ENCODE results near the gene LYPLA2. TPM values are rescaled to one million over a fixed set of nuclear protein-coding genes. Genes with fewer than 3 reads are reported as not detected.

LYPLA2 gene
- 100 to 1,000 TPM in 2 of 4 donors, 10 to 100 TPM in 2; 82.9 to 137 (median 99.1) TPM for polyA plus RNA-seq
- long read RNA-seq, donor 1: 0 reads
- long read RNA-seq, donor 2, transcript LYPLA2-205 (10 exons, 1,810 nt): major isoform, 16 of 17 reads
- long read RNA-seq, donor 2, partial matches to known transcripts: 0 of 17 reads
- long read RNA-seq, donor 2, other reads (novel, unspliced or antisense): 0 of 17 reads
- long read RNA-seq, donor 3, transcript LYPLA2-205 (10 exons, 1,810 nt): major isoform, 25 of 27 reads
- long read RNA-seq, donor 3, partial matches to known transcripts: 0 of 27 reads
- long read RNA-seq, donor 3, other reads (novel, unspliced or antisense): 0 of 27 reads
- long read RNA-seq, donor 4, partial matches to known transcripts: 0 of 1 reads
- long read RNA-seq, donor 4, other reads (novel, unspliced or antisense): 0 of 1 reads
- long read RNA-seq, donor 5, transcript LYPLA2-205 (10 exons, 1,810 nt): major isoform, 15 of 16 reads
- long read RNA-seq, donor 5, partial matches to known transcripts: 0 of 16 reads
- long read RNA-seq, donor 5, other reads (novel, unspliced or antisense): 0 of 16 reads
- long read RNA-seq, donor 6, transcript LYPLA2-205 (10 exons, 1,810 nt): major isoform, 30 of 33 reads
- long read RNA-seq, donor 6, partial matches to known transcripts: 0 of 33 reads
- long read RNA-seq, donor 6, other reads (novel, unspliced or antisense): 0 of 33 reads
- long read RNA-seq, donor 7: 0 reads
- long read RNA-seq, donor 8, transcript LYPLA2-205 (10 exons, 1,810 nt): major isoform, 7 of 7 reads
- long read RNA-seq, donor 8, partial matches to known transcripts: 0 of 7 reads
- long read RNA-seq, donor 8, other reads (novel, unspliced or antisense): 0 of 7 reads
- long read RNA-seq, donor 9, transcript LYPLA2-205 (10 exons, 1,810 nt): major isoform, 6 of 7 reads
- long read RNA-seq, donor 9, partial matches to known transcripts: 0 of 7 reads
- long read RNA-seq, donor 9, other reads (novel, unspliced or antisense): 0 of 7 reads
- long read RNA-seq, donor 10, transcript LYPLA2-205 (10 exons, 1,810 nt): major isoform, 14 of 15 reads
- long read RNA-seq, donor 10, partial matches to known transcripts: 0 of 15 reads
- long read RNA-seq, donor 10, other reads (novel, unspliced or antisense): 0 of 15 reads

DNA sequence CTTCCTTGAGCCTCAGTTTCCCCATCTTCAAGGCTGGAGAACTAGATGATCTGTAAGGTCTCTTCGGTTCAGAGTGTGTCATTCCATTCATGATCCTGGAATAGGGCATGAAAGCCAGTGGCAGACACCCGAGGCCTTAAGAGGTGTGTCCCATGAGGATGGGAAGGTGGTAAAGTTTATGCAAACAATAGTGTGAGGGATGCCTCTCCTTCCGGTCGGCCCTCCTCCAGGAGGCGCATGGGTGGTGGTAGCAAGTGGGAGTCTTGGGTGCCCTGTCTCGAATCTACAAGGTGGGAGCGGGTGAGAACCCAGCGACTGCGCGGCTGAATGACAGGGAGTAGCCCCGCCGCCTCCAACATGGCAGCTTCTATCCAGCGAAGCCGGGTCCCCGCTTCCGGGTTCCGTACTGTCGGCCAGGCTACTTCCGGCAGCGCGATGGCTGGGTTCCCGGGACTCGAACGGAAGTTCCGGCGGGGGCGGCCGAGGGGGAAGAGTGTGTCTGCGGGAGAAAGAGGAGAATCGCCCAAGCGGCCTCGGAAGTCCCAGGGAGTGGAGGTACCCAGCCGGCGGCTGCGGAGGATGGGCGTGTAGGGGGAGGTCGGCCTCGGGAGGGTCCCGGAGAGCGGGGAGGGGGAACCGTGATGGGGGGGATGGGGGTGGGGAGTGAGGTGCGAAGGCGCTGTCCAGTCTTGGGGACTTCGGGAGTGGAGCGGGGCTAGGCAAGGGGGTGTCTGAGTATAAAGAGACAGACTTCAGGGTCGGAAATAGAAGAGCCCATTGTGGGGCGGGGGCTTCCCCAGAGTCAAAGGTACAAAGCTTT is at the start of gene LYPLA2:
TSS of gene LYPLA2 (plus strand) at position 450 of the 820 bp plus-strand sequence. CDS start 1,538 bp downstream, outside the sequence.
- H3K36me3 ChIP-seq (ENCODE audit: control insufficient read depth in 3 of 3, insufficient read depth in 2 of 3, low read depth in 1 of 3, low read length in 3 of 3): peaks cover 10 to 52% (median 16%) of the 10 kb centered on the region in 3 donors
- no peaks in the 10 kb centered on the region for H3K9me3 ChIP-seq (ENCODE audit: control insufficient read depth in 2 of 2, insufficient read depth in 1 of 2, low read depth in 1 of 2, low read length in 1 of 2)
- FAIRE-seq: no peak
- H3K27me3 ChIP-seq (ENCODE audit: control insufficient read depth in 3 of 3, insufficient read depth in 3 of 3, low read length in 3 of 3): no peaks in the 10 kb centered on the region
- peak; percentile 89 to 94 for DNase-seq
- peak within 1 kb of the TSS; percentile 79 to 89 (median 85) for H3K4me3 ChIP-seq (ENCODE audit: low read depth in 1 of 3, low read length in 3 of 3)
- WGBS, 3 donors: 1% methylated on average over 47 of the region's 47 CpGs
- H3K27ac ChIP-seq (ENCODE audit: low read depth in 1 of 3, low read length in 2 of 3): peak within 1 kb of the TSS; percentile 58 to 87 (median 62)
- peaks cover 4 to 33% (median 4%) of the 10 kb centered on the region in 3 donors for H3K4me1 ChIP-seq (ENCODE audit: control insufficient read depth in 3 of 3, insufficient read depth in 2 of 3, low read depth in 1 of 3, low read length in 2 of 3)

DNA sequence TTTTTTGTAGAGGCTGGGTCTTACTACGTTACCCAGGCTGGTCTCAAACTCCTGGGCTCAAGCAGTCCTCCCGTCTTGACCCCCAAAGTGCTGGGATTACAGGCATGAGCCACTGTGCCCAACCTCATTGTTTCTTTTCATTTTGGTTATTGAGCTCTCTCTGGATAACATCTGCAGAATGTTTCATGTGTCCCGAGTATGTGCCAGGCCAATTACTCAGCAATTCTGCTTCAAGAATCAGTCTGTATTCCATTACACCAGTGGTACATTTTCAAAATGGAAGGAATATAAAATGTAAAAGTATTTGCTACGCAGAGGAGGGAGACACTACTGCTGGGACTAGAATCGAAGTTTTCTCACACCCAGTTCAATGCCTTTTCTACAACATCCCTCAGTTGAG is 49.3 kb upstream of the LYPLA2 start:
- DNase-seq: no peak
- H3K27ac ChIP-seq (ENCODE audit: low read depth in 1 of 3, low read length in 2 of 3): no peak overlapping the region
- FAIRE-seq: no peak
- no peaks in the 10 kb centered on the region for H3K27me3 ChIP-seq (ENCODE audit: control insufficient read depth in 3 of 3, insufficient read depth in 3 of 3, low read length in 3 of 3)
- 88 to 89% (median 89%) methylated on average over 5 of the region's 5 CpGs for WGBS, 3 donors
- H3K4me1 ChIP-seq (ENCODE audit: control insufficient read depth in 3 of 3, insufficient read depth in 2 of 3, low read depth in 1 of 3, low read length in 2 of 3): peaks cover 0 to 13% (median 4%) of the 10 kb centered on the region in 3 donors
- peaks cover 0 to 9% (median 0%) of the 10 kb centered on the region in 3 donors for H3K36me3 ChIP-seq (ENCODE audit: control insufficient read depth in 3 of 3, insufficient read depth in 2 of 3, low read depth in 1 of 3, low read length in 3 of 3)
- H3K4me3 ChIP-seq (ENCODE audit: low read depth in 1 of 3, low read length in 3 of 3): no peak overlapping the region
- H3K9me3 ChIP-seq (ENCODE audit: control insufficient read depth in 2 of 2, insufficient read depth in 1 of 2, low read depth in 1 of 2, low read length in 1 of 2): no peaks in the 10 kb centered on the region

DNA sequence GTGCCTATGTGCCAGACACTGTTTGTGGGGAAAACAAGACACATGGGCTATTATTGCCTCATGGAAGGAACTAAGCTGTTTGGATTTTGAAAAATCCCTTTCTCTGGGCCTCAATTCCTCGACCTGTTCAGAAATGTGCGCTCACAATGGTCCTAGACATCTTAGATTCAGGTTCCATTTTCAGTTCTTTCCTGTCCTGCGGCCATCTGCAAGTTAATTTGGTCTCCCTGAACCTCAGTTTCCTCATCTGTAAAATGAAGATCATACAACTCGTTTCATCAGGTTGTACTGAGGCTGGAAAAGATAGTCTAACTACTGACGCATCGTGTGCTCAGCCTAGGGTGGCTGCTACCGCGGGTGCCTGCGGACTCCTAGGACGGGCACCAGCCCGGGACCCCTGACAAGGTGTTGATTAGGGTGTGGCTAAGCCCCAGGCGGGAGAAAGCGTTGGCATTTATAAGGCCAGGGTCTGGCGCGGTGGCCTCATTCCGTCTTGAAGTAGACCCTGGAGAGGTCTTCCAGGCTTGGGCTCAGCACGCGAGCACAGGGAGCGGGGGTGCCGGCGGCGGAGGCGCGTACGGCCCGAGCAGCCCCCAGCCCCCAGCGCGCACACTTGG is 48.2 kb upstream of the LYPLA2 start:
- H3K36me3 ChIP-seq (ENCODE audit: control insufficient read depth in 3 of 3, insufficient read depth in 2 of 3, low read depth in 1 of 3, low read length in 3 of 3): peaks cover 0 to 9% (median 0%) of the 10 kb centered on the region in 3 donors
- peak overlapping the region; percentile 77 to 95 (median 85) for H3K4me3 ChIP-seq (ENCODE audit: low read depth in 1 of 3, low read length in 3 of 3)
- DNase-seq (no peak), FAIRE-seq (no peak)
- WGBS, 3 donors: 4 to 7% (median 5%) methylated on average over 26 to 28 of the region's 28 CpGs
- no peaks in the 10 kb centered on the region for H3K9me3 ChIP-seq (ENCODE audit: control insufficient read depth in 2 of 2, insufficient read depth in 1 of 2, low read depth in 1 of 2, low read length in 1 of 2)
- peak overlapping the region; percentile 69 to 94 (median 93) for H3K27ac ChIP-seq (ENCODE audit: low read depth in 1 of 3, low read length in 2 of 3)
- H3K27me3 ChIP-seq (ENCODE audit: control insufficient read depth in 3 of 3, insufficient read depth in 3 of 3, low read length in 3 of 3): no peaks in the 10 kb centered on the region
- H3K4me1 ChIP-seq (ENCODE audit: control insufficient read depth in 3 of 3, insufficient read depth in 2 of 3, low read depth in 1 of 3, low read length in 2 of 3): peaks cover 0 to 13% (median 4%) of the 10 kb centered on the region in 3 donors

DNA sequence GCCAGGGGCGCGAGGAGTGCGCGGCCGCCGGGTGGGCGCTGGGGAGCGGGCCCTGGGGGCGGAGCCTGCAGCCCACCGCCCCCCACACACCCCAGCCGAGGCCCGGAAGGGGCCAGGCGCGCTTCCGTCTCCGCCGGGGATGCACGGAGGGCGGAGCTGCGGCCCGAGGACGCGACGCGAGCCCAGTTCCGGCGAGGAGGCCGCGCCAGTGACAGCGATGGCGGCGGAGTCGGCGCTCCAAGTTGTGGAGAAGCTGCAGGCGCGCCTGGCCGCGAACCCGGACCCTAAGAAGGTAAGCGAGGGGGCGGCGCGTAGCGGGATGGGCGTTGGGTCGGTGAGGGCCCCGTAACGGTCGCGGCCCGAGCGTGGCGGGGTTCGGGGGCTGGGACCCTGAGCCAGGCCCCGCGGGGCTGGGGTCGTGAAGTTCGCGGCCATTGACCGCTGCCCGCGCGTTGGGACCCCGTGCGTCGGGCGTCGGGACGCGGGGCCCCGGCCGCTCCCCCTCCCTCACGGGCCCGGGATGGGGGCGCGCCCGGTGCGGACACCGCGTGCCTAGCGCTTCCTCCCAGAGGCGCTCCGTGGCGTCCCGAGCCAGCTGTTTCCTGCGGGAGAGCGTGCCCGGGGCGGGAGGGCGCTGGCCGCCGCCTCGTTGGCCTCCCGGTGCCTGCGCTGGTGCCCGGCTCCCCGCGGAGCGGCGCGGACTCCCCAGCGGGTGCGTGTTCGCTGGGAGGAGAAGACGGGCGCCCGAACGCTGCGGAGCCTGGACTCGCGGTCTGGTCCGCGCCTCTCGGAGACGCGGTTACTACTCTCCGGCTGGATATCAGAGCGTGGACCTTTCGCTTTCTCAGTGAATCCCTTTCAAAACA is 47.4 kb upstream of the LYPLA2 start, which contains the start of gene ELOA:
TSS of gene ELOA (plus strand) at position 185 of the 866 bp plus-strand sequence. CDS start at position 218, 33 bp downstream.
- H3K9me3 ChIP-seq (ENCODE audit: control insufficient read depth in 2 of 2, insufficient read depth in 1 of 2, low read depth in 1 of 2, low read length in 1 of 2): no peaks in the 10 kb centered on the region
- WGBS, 3 donors: 0 to 1% (median 0%) methylated on average over 65 to 119 of the region's 119 CpGs
- H3K4me1 ChIP-seq (ENCODE audit: control insufficient read depth in 3 of 3, insufficient read depth in 2 of 3, low read depth in 1 of 3, low read length in 2 of 3): peaks cover 0 to 13% (median 4%) of the 10 kb centered on the region in 3 donors
- H3K27ac ChIP-seq (ENCODE audit: low read depth in 1 of 3, low read length in 2 of 3): peak within 1 kb of the TSS; percentile 84 to 94 (median 93)
- peak within 1 kb of the TSS; percentile 77 to 95 (median 85) for H3K4me3 ChIP-seq (ENCODE audit: low read depth in 1 of 3, low read length in 3 of 3)
- H3K36me3 ChIP-seq (ENCODE audit: control insufficient read depth in 3 of 3, insufficient read depth in 2 of 3, low read depth in 1 of 3, low read length in 3 of 3): peaks cover 0 to 9% (median 0%) of the 10 kb centered on the region in 3 donors
- no peaks in the 10 kb centered on the region for H3K27me3 ChIP-seq (ENCODE audit: control insufficient read depth in 3 of 3, insufficient read depth in 3 of 3, low read length in 3 of 3)
- DNase-seq (peak; percentile 73 to 90), FAIRE-seq (no peak)

DNA sequence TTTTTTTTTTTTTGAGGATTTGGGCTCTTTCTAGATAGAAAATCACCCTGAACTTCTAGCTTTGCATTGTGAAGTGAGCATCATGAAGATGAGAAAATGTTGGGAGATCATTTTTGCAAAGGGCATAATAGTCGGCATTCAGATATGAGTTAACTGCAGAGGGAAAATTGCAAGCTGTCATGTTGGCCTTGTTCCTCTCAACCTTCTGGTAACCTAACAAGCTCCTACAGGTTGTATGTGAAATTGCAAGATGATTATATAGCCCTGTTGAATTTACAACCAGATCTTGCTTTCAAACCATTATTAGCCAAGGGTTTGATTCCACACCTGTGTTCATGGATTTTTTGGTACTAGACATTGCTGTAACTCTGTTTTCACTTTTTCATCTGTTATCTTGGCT is 45.4 kb upstream of the LYPLA2 start:
- H3K27ac ChIP-seq (ENCODE audit: low read depth in 1 of 3, low read length in 2 of 3): no peak overlapping the region
- no peak overlapping the region for H3K4me3 ChIP-seq (ENCODE audit: low read depth in 1 of 3, low read length in 3 of 3)
- no peaks in the 10 kb centered on the region for H3K27me3 ChIP-seq (ENCODE audit: control insufficient read depth in 3 of 3, insufficient read depth in 3 of 3, low read length in 3 of 3)
- H3K4me1 ChIP-seq (ENCODE audit: control insufficient read depth in 3 of 3, insufficient read depth in 2 of 3, low read depth in 1 of 3, low read length in 2 of 3): peaks cover 0 to 13% (median 4%) of the 10 kb centered on the region in 3 donors
- FAIRE-seq (no peak), DNase-seq (peak; percentile 42 to 60)
- no peaks in the 10 kb centered on the region for H3K9me3 ChIP-seq (ENCODE audit: control insufficient read depth in 2 of 2, insufficient read depth in 1 of 2, low read depth in 1 of 2, low read length in 1 of 2)
- 17 to 37% (median 35%) methylated on average over 1 of the region's 1 CpG for WGBS, 3 donors
- peaks cover 0 to 14% (median 0%) of the 10 kb centered on the region in 3 donors for H3K36me3 ChIP-seq (ENCODE audit: control insufficient read depth in 3 of 3, insufficient read depth in 2 of 3, low read depth in 1 of 3, low read length in 3 of 3)

DNA sequence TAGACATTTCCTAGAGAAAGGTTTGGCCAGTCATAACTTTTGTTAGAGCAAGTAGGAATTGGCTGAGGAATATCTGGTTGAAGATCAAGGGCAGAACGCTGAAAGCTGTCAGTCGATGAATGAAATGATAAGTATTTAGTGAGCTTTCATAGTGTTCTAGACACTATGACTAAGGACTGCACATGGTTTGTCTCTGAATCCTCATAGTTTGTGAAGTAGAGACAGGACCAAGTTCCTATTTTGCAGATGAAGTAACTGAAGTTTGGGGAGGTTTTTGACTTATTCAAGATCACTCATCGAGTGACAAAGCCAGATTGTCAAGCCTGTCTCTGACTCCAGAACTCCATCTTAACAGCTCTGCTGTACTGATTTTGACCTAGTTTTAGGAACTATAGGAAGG is 42.9 kb upstream of the LYPLA2 start:
- 69 to 76% (median 75%) methylated on average over 3 of the region's 3 CpGs for WGBS, 3 donors
- no peak overlapping the region for H3K27ac ChIP-seq (ENCODE audit: low read depth in 1 of 3, low read length in 2 of 3)
- peaks cover 0 to 13% (median 4%) of the 10 kb centered on the region in 3 donors for H3K4me1 ChIP-seq (ENCODE audit: control insufficient read depth in 3 of 3, insufficient read depth in 2 of 3, low read depth in 1 of 3, low read length in 2 of 3)
- DNase-seq: no peak
- no peak for FAIRE-seq
- no peaks in the 10 kb centered on the region for H3K27me3 ChIP-seq (ENCODE audit: control insufficient read depth in 3 of 3, insufficient read depth in 3 of 3, low read length in 3 of 3)
- H3K9me3 ChIP-seq (ENCODE audit: control insufficient read depth in 2 of 2, insufficient read depth in 1 of 2, low read depth in 1 of 2, low read length in 1 of 2): no peaks in the 10 kb centered on the region
- no peak overlapping the region for H3K4me3 ChIP-seq (ENCODE audit: low read depth in 1 of 3, low read length in 3 of 3)
- H3K36me3 ChIP-seq (ENCODE audit: control insufficient read depth in 3 of 3, insufficient read depth in 2 of 3, low read depth in 1 of 3, low read length in 3 of 3): peaks cover 16 to 35% (median 20%) of the 10 kb centered on the region in 3 donors
